Measurements from ENCODE around the gene SV2C.

The SV2C gene

DNA sequence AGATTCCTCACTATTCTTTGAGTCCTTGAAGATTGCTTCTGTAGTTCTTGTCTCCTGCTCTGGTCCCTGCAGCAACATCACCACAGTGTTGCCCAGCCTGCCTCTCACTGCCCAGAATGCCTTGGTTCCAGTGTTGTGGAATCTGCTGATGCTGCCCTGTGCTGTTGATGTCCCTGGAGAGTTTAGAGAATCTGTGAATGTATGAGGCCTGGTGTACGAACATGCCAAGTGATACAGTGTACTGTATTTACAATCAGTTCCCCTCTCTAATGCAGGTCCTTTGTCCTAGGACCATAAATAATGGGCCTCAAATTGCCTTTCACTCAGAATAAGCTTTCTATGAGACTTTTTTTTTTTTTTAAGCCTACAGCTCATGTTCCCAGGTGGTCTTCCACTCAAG, 8.2 kb downstream of the SV2C start (continued):
- TF ChIP-seq ZNF214 (tag by site-specific recombination; IDR thresholded peaks at IDR 0.05; ENCODE audit: borderline replicate concordance) (no peak), ZNF341 (tag by site-specific recombination; IDR thresholded peaks at IDR 0.05; ENCODE audit: low read depth) (no peak)

DNA sequence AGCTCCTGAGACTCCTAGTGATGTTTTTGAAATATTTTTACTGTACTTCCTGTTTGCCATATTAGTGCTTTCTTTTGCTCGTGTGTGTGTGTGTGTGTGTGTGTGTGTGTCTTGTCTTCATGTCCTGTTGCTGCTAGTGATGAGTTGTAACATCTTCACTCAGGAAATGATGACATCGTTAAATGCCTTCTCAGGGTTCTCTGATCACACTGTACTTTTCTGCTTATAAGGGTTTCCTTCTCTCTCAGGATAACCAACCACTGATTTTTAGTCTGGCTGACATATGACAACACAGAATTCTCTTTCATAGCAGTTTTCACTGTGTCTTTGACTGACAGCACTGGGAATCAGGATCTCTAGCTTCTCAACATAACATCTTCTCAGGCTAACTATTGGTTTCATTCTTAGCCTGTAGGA, 16.1 kb downstream of the SV2C start:
- POLR2A ChIA-PET = no interaction called here
- no peaks in the 10 kb centered on the region for H3K9me3 ChIP-seq (ENCODE audit: control insufficient read depth, insufficient read depth, low read depth, low read length)
- CTCF ChIA-PET = no interaction called here
- H3K4me3 ChIP-seq (ENCODE audit: low read depth, low read length) = no peak overlapping the region
- no peaks in the 10 kb centered on the region for H3K4me1 ChIP-seq (ENCODE audit: control insufficient read depth, insufficient read depth, low read length)
- H3K36me3 ChIP-seq (ENCODE audit: control insufficient read depth in 2 of 2, insufficient read depth in 1 of 2, low read length in 2 of 2) = no peaks in the 10 kb centered on the region
- H3K27ac ChIP-seq (ENCODE audit: extremely low read depth, low read depth, low read length) = no peak overlapping the region
- TF ChIP-seq ZNF16 (tag by site-specific recombination; IDR thresholded peaks at IDR 0.05; ENCODE audit: low read depth) (no peak), AEBP2 (tag by site-specific recombination; IDR thresholded peaks at IDR 0.05; ENCODE audit: borderline replicate concordance) (no peak), ZNF362 (tag by site-specific recombination; IDR thresholded peaks at IDR 0.05) (no peak), ZNF530 (tag by site-specific recombination; IDR thresholded peaks at IDR 0.05; ENCODE audit: low read depth) (no peak), ZBTB48 (tag by site-specific recombination; IDR thresholded peaks at IDR 0.05) (no peak), KLF8 (tag by site-specific recombination; IDR thresholded peaks at IDR 0.05) (no peak), GLI4 (tag by site-specific recombination; IDR thresholded peaks at IDR 0.05) (no peak), ZNF394 (tag by site-specific recombination; IDR thresholded peaks at IDR 0.05; ENCODE audit: borderline replicate concordance) (no peak), ZNF776 (tag by site-specific recombination; IDR thresholded peaks at IDR 0.05; ENCODE audit: borderline replicate concordance) (no peak), ZNF2 (tag by site-specific recombination; IDR thresholded peaks at IDR 0.05) (no peak), ZNF423 (tag by site-specific recombination; IDR thresholded peaks at IDR 0.05) (no peak)

- no peak overlapping the region for H3K4me3 ChIP-seq (ENCODE audit: low read depth, low read length)
- H3K9me3 ChIP-seq (ENCODE audit: control insufficient read depth, insufficient read depth, low read depth, low read length) = no peaks in the 10 kb centered on the region
- CTCF ChIA-PET = no interaction called here
- no peaks in the 10 kb centered on the region for H3K36me3 ChIP-seq (ENCODE audit: control insufficient read depth in 2 of 2, insufficient read depth in 1 of 2, low read length in 2 of 2)
- H3K4me1 ChIP-seq (ENCODE audit: control insufficient read depth, insufficient read depth, low read length) = no peaks in the 10 kb centered on the region
- POLR2A ChIA-PET = no interaction called here
- H3K27ac ChIP-seq (ENCODE audit: extremely low read depth, low read depth, low read length) = no peak overlapping the region
- TF ChIP-seq ZNF221 (tag by site-specific recombination; IDR thresholded peaks at IDR 0.05; ENCODE audit: borderline replicate concordance) (no peak), ZNF248 (tag by site-specific recombination; IDR thresholded peaks at IDR 0.05) (no peak), ZNF544 (tag by site-specific recombination; IDR thresholded peaks at IDR 0.05) (no peak), ZNF2 (tag by site-specific recombination; IDR thresholded peaks at IDR 0.05) (no peak), AEBP2 (tag by site-specific recombination; IDR thresholded peaks at IDR 0.05; ENCODE audit: borderline replicate concordance) (no peak), HOXD13 (CRISPR knock-in tag; IDR thresholded peaks at IDR 0.05; ENCODE audit: borderline replicate concordance) (no peak), GFI1B (tag by site-specific recombination; IDR thresholded peaks at IDR 0.05) (no peak), ZNF473 (tag by site-specific recombination; IDR thresholded peaks at IDR 0.05) (no peak), ZNF292 (tag by site-specific recombination; IDR thresholded peaks at IDR 0.05; ENCODE audit: borderline replicate concordance, low read depth) (no peak), ZNF76 (tag by site-specific recombination; IDR thresholded peaks at IDR 0.05; ENCODE audit: borderline replicate concordance, low read depth) (no peak), ZNF214 (tag by site-specific recombination; IDR thresholded peaks at IDR 0.05; ENCODE audit: borderline replicate concordance) (no peak), ZNF223 (tag by site-specific recombination; IDR thresholded peaks at IDR 0.05) (no peak), SALL2 (tag by site-specific recombination; IDR thresholded peaks at IDR 0.05; ENCODE audit: borderline replicate concordance) (no peak), ZNF704 (tag by site-specific recombination; IDR thresholded peaks at IDR 0.05) (no peak), ZNF335 (tag by site-specific recombination; conservative IDR thresholded peaks at IDR 0.05) (no peak), WT1 (tag by site-specific recombination; IDR thresholded peaks at IDR 0.05) (no peak), KLF10 (tag by site-specific recombination; IDR thresholded peaks at IDR 0.05) (no peak)
- TF ChIP-seq, protein P1, sequence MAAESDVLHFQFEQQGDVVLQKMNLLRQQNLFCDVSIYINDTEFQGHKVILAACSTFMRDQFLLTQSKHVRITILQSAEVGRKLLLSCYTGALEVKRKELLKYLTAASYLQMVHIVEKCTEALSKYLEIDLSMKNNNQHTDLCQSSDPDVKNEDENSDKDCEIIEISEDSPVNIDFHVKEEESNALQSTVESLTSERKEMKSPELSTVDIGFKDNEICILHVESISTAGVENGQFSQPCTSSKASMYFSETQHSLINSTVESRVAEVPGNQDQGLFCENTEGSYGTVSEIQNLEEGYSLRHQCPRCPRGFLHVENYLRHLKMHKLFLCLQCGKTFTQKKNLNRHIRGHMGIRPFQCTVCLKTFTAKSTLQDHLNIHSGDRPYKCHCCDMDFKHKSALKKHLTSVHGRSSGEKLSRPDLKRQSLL (tag by site-specific recombination; IDR thresholded peaks at IDR 0.05) = no peak
Measured at GRCh38 chr5:76099756-76100155, 16.6 kb downstream of the SV2C start.

Measured in HEK293 (cell line).